ENCODE results near the gene PDCD4. TPM values are rescaled to one million over a fixed set of nuclear protein-coding genes. Genes with fewer than 3 reads are reported as not detected.

Gene PDCD4
- total RNA-seq, 1 experiment from 2014 or later: 55.0 TPM

DNA sequence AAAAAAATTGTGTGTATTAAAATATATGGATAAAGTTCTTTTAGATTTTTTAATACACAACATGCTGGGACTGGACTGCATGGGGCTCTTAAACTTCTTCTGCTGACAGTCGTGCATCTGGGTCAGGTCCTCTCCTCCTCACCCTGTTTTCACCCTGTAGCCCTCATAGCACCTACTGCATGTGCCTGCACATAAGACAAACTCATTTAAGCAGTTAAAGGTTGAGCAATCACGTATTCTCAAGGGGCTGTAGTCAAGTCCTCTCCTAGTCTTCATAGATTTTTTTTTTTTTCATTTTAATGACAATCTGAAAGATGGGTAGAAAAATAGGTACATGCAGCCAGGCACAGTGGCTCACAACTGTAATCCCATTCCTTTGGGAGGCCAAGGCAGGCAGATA lies 23.6 kb upstream of the PDCD4 start:
- H3K27ac ChIP-seq: no peak overlapping the region
- H3K4me1 ChIP-seq: no peaks in the 10 kb centered on the region
- no peak for DNase-seq
- no peaks in the 10 kb centered on the region for H3K27me3 ChIP-seq
- H3K36me3 ChIP-seq: no peaks in the 10 kb centered on the region
- H3K9me3 ChIP-seq (replicated peaks): no peaks in the 10 kb centered on the region
- H3K4me3 ChIP-seq: no peak overlapping the region

DNA sequence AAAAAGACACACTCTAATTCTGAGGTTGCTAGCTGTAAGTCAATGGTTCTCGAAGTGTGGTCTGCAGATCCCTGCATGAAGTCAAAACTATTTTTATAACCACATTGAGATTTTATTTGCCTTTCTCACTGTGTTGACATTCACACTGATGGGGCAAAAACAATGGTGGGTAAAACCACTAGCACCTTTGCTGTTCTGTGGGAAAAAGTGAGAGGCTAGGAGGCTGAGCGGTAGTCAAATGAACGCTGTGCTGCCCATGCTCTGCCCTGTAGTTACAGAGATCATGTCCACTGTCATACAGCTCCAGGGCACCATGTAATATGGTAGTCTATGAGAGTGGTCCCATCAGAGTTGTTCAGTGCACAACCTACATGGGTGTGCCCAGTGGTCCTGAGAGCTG lies 21.6 kb upstream of the PDCD4 start:
- Histone ChIP-seq H3K4me3 (no peak overlapping the region), H3K4me1 (no peaks in the 10 kb centered on the region), H3K27ac (no peak overlapping the region), H3K27me3 (no peaks in the 10 kb centered on the region), H3K36me3 (no peaks in the 10 kb centered on the region), H3K9me3 (replicated peaks) (no peaks in the 10 kb centered on the region)
- no peak for DNase-seq

DNA sequence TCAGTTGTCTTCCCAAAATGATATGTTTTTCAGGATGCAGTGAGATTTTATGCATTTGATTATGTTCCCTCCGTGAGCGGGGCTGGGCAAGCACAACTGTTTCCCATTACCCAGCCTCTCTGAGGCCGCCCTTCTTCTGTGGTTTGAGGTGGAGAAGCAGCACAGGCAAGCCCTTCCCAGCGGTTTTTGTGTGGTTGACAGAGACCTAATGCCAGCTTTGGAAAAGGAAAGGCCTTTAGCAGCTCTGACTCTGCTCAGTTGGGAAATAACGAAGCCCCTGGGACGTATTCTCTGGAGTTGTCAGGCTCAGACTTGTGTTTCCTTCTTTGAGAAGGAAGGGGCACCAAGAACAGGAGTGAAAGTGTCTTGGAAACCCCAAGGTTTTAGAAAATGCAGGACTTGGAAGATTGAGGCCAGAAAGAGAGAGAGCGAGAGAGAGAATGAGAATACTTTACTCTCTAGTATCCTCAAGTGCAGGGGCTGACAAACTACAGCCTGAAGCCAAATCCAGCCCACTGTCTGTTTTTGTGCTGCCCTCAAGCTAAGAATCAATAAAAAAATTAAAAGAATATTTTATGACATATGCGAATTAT lies 20.6 kb upstream of the PDCD4 start:
- Histone ChIP-seq H3K4me3 (no peak overlapping the region), H3K36me3 (no peaks in the 10 kb centered on the region), H3K4me1 (no peaks in the 10 kb centered on the region), H3K27ac (no peak overlapping the region), H3K27me3 (no peaks in the 10 kb centered on the region), H3K9me3 (replicated peaks) (no peaks in the 10 kb centered on the region; the same call in 1 of the 2 replicates)
- no peak for DNase-seq

DNA sequence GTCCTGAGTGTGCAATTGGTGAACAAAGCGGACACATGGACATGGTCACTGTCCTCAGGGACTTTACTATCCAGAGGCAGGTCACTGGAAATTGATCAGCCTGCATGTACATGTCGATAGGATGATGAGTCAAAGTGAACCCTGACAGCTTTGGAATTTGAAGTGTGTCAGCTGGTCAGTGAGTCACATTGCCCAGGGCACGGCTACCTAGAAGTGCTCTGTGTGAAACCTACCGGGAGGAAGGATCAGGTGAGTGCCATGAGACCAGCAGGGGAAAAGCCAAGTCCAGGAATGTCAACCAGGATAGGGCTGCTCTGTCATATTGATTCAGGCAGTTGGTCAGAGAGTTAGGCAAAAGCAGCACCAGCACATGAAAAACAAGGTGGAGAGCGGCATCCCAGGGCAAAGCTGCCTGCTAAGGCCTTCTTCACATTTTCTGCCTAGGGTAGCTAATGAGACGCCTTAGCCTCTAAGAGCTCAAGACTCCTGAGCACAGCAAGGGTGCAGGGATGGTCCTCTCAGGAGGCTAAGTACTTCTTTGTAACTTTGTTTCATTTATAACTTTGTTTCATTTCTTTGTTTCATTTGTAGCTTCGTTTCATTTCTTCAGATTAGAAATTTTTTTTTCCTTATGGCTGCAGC lies 19.4 kb upstream of the PDCD4 start:
- Histone ChIP-seq H3K9me3 (replicated peaks) (no peaks in the 10 kb centered on the region; the same call in 1 of the 2 replicates), H3K36me3 (no peaks in the 10 kb centered on the region), H3K27ac (no peak overlapping the region), H3K4me1 (peaks cover 3% of the 10 kb centered on the region), H3K4me3 (no peak overlapping the region), H3K27me3 (no peaks in the 10 kb centered on the region)
- no peak for DNase-seq

DNA sequence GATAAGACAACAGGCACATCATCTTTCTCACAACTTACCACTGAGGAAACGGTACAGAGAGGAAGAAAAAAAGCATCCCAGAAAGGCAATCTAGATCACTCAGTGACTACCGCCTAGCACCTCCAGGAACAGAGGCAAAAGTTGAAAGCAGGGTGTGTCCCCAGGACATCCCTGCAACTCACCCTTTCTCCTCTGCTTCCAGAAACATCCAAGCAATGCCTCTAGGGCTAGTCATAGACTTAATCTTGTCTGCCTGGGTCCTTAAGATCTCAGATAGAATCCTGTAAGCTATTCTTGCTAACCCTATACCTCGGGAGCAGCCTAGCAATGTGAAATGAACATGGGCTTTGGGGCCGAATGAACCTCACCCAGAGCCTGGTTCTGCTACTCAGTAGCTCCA lies 18.8 kb upstream of the PDCD4 start:
- H3K4me3 ChIP-seq: no peak overlapping the region
- H3K27ac ChIP-seq: no peak overlapping the region
- no peaks in the 10 kb centered on the region for H3K27me3 ChIP-seq
- peaks cover 8% of the 10 kb centered on the region for H3K4me1 ChIP-seq
- DNase-seq: no peak
- no peaks in the 10 kb centered on the region for H3K36me3 ChIP-seq
- no peaks in the 10 kb centered on the region; the same call in 1 of the 2 replicates for H3K9me3 ChIP-seq (replicated peaks)

DNA sequence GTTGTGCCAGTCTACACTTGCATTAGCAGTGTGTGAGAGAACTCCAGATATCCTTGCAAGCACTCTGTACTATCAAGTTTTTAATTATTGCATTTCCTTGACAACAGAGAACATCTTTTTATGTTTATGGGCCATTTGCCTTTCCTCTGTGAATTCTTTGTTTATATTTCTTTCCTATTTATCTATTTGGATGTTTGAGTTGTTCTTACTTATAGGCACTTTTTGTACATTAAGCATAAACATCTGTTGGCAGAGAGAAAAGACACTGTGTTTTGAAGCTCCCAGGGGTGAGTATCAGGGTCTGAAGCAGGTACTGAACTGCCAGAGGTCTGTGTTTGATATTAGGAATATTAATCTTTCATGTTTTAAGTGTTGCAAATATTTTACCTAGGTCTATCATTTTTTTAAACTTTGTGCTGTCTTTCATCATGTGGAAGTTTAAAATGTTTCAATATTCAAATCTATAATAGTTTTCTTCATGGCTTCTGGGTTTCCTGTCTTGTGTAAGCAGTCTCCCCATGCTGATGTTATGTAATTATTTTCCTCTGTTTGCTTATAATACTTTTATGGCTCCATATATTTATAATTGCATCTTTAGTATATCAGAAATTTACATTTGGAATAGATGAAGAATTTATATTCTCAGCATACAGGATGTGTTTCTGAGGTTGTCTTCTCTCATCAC lies 17.7 kb upstream of the PDCD4 start:
- peaks cover 15% of the 10 kb centered on the region for H3K4me1 ChIP-seq
- no peaks in the 10 kb centered on the region for H3K27me3 ChIP-seq
- no peak overlapping the region for H3K4me3 ChIP-seq
- H3K9me3 ChIP-seq (replicated peaks): no peaks in the 10 kb centered on the region; the same call in 1 of the 2 replicates
- H3K27ac ChIP-seq: no peak overlapping the region
- no peak for DNase-seq
- no peaks in the 10 kb centered on the region for H3K36me3 ChIP-seq

DNA sequence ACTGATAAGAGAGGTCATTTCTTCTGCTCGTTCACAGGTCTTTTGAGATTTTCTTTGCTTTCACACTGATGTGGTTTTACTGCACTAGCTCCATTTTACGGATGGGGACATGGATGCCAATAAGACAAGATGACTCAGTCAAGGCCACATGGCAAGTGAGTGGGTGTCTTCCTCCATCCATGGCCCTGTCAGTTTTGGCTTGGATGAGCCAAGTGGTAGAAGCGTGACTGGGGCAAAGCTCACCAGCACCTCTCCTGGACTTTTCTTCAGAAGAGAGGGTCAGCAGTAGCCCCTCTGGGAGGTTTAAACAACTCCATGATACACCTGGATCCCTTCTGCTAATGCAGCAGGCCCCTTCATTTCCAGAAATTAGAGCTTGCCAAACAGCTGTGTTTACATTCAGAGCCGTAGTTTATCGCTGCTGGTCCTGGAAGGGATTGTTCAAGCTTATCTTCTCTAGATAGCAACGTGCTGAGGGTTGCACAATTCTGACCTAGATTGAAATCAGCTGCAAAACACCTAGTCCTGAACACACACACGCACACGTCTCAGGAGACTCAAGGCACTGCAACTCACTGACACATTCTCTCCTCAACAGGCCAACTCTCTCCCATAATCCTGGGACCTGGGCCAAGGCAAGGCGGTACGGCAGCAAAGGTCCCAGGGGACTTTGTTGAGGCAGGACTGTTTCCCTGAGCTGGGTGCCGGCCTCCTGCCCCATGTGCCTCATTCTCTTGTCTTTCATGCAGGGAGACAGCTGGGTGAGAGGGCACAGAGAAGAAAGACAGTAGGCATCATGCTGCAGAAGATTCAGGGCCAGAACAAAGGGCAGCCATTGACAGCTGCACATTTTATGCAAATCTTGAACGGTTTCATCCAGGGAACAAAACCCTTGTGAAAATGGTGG lies 14.2 kb upstream of the PDCD4 start:
- H3K4me1 ChIP-seq: peaks cover 24% of the 10 kb centered on the region
- no peaks in the 10 kb centered on the region for H3K27me3 ChIP-seq
- H3K27ac ChIP-seq: peak overlapping the region; percentile 58
- peak overlapping the region; percentile 22 for H3K4me3 ChIP-seq
- H3K9me3 ChIP-seq (replicated peaks): no peaks in the 10 kb centered on the region; the same call in 1 of the 2 replicates
- no peaks in the 10 kb centered on the region for H3K36me3 ChIP-seq
- peak; percentile 61 to 75 for DNase-seq

DNA sequence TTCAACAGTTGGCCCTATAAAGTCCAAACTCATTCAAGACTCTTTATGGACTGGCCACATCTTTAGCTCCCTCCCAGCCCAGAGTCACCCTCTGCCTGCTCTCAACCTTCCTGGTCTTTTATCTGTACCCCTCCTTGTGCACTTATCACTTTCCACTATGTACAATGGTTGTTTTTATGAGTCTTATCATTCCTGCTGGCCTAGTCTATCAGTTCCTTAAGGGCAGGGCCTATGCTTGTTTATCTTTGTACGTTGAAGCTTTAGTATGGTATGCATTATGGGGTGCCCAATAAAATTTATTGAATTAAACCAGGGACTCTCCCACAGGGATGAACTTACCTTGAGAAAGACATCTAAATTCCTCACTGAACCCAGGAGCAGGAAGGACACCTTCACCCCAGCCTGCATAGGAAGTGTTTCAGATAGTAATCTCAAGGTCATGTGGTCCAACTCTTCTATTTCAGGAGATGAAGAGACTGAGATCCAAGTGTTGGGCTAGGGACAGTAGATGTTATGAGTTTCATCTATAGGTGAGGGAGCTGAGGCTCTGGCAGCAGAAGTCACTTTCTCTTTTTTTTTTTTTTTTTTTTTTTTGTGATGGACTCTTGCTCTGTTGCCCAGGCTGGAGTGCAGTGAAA lies 13.3 kb upstream of the PDCD4 start:
- DNase-seq: no peak
- Histone ChIP-seq H3K27me3 (no peaks in the 10 kb centered on the region), H3K36me3 (no peaks in the 10 kb centered on the region), H3K9me3 (replicated peaks) (no peaks in the 10 kb centered on the region; the same call in 1 of the 2 replicates), H3K4me3 (no peak overlapping the region), H3K4me1 (peaks cover 24% of the 10 kb centered on the region), H3K27ac (peak overlapping the region; percentile 58)

DNA sequence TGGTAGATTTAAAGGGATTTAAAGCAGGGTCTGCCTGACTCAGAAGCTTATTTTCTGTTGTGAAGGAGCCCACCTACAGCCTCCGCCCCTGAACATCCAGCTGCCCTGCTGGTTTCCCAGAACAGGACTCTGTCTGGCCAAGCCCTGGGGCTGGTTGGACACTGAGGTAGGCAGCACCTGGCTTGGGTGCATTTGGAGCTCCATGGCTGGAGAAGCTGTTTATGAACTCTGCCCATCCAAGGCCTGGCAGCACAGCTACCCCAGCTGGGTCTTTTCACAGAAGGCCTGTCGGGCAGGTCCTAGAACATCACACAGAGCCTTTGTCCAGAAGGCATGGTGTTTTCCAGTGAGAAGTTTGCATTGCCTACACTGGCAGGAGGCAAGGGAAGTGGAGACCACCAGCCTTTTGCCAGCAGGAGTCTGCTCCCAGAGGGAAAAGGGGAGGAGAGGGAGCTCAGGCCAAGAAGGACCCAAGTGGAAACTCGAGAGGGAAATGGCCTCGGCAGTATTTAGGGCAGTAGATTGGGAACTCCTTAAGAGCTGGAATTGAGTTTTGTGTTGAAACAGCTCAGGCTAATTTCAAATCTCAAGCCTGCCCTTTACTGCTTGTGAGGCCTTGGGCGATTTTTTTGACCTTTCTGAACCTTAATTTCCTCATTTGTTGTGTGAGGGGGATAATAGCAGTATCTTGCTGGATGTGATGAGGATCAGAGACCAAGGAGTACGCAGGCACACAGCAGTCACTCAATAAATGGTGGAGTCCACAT lies 12.3 kb upstream of the PDCD4 start:
- H3K36me3 ChIP-seq: no peaks in the 10 kb centered on the region
- H3K4me1 ChIP-seq: peaks cover 28% of the 10 kb centered on the region
- no peaks in the 10 kb centered on the region for H3K27me3 ChIP-seq
- no peaks in the 10 kb centered on the region; the same call in 1 of the 2 replicates for H3K9me3 ChIP-seq (replicated peaks)
- no peak for DNase-seq
- no peak overlapping the region for H3K4me3 ChIP-seq
- H3K27ac ChIP-seq: no peak overlapping the region

DNA sequence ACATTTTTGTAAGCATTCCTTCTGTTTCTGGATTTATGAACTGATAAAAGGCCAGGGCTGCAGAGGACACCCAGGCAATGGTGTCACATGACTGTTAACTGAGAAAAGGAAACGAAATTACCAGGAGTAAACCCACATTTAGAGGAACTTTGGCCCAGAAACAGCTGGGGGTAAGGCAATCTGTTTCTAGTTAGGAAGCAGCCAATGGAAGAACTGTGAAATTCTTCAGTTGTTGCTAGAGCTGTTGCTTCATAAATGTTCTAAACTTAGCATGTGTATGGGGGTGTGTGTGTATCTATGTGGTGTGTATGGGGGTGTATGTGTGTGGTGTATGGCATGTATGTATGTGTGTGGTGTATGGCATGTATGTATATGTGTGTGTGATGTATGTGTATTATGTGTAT lies 11.8 kb upstream of the PDCD4 start:
- DNase-seq: peak in 1 of 2 experiments; percentile 30

DNA sequence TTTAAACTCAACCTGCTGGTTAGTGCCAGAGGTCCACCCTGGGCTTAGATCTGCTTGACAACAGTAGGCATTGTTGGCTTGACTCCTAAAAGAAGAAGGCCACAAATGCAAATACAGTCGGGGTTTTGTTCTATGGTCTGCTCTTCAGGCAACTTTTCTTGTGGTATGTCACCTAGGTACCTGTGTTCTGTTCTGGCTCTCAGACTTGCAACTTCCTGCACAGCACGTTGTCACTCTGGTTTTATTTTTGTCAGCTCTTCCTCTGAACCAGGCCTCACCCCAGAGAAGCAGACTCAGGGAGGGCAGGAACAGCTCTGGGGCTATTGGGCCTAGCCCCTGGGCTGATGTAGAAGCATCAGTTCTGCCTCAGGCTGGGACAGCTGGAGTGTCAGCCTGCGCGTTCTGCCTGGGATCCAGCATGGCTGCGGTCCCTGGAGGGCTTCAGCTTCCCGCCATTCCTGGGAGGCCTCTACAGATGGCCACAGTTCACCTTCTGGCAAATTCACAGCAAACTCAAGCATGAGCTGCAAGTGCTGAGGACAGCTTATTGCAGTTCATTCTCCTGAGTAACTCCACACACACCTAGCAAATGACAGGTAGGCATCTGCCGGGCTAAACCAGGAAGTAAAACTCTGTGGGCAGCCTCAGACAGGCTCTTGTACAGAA lies 11.0 kb upstream of the PDCD4 start:
- no peaks in the 10 kb centered on the region for H3K36me3 ChIP-seq
- DNase-seq: peak; percentile 26 to 34
- no peaks in the 10 kb centered on the region; the same call in 1 of the 2 replicates for H3K9me3 ChIP-seq (replicated peaks)
- H3K4me1 ChIP-seq: peaks cover 41% of the 10 kb centered on the region
- H3K27me3 ChIP-seq: no peaks in the 10 kb centered on the region
- no peak overlapping the region for H3K4me3 ChIP-seq
- H3K27ac ChIP-seq: no peak overlapping the region

More for the DNA sequence above, 11.8 kb upstream of the PDCD4 start:
- peaks cover 34% of the 10 kb centered on the region for H3K4me1 ChIP-seq
- no peak overlapping the region for H3K27ac ChIP-seq
- no peak overlapping the region for H3K4me3 ChIP-seq
- H3K27me3 ChIP-seq: no peaks in the 10 kb centered on the region
- no peaks in the 10 kb centered on the region; the same call in 1 of the 2 replicates for H3K9me3 ChIP-seq (replicated peaks)
- H3K36me3 ChIP-seq: no peaks in the 10 kb centered on the region

DNA sequence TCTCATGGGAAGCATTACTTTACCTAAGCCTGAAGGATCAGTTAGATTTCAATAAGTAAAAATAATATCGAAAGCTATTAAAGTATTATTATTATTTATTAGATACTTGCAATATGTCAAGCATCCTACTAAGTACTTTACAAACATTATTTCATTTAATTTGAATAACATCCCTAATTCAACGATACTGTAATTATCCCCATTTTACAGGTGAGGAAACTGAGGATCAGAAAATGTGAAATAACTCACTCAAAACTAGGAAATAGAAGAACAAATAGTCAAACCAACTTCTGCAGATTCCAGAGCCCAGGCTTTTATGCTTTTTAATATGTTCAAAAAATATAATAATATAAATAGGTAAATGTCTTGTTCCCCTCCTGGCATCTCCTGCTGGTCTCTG lies 10.3 kb upstream of the PDCD4 start:
- H3K4me3 ChIP-seq: no peak overlapping the region
- H3K36me3 ChIP-seq: no peaks in the 10 kb centered on the region
- H3K27me3 ChIP-seq: no peaks in the 10 kb centered on the region
- H3K9me3 ChIP-seq (replicated peaks): no peaks in the 10 kb centered on the region; the same call in 1 of the 2 replicates
- no peak overlapping the region for H3K27ac ChIP-seq
- DNase-seq: no peak
- peaks cover 47% of the 10 kb centered on the region for H3K4me1 ChIP-seq

DNA sequence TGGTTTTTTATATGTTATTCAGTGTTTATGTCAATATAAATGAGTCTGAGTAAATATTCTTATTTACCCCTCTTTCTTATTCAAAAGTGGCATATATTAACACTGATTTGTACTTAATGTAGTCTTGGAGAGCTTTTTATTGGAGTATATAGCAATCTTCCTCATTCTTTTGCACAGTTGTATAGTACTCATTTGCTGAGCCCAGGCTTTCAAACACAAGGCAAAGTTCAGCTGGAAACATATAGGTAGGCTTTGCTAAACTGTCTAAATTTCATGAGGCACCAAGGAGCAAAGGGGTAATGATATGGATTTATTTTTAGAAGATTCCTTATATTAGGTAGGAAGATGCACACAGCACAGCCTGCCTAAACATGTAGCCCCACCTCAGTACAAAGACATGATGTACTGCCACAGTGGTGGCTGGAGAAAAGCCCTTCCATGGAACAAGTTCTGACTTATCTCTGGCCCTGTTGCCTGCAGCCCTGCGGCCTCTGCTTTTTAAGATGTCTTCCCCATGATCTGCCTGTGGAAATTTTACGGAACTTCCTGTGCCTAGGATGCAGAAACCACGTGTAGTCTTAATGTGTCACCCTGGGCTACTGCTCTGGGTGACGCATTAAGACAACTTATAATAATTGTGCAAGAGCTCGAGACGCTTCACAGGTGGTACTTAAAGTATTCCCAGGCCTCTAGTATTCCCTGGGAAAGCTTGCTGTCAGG lies 9.6 kb upstream of the PDCD4 start:
- H3K27me3 ChIP-seq: no peaks in the 10 kb centered on the region
- no peak for DNase-seq
- H3K9me3 ChIP-seq (replicated peaks): no peaks in the 10 kb centered on the region; the same call in 1 of the 2 replicates
- no peak overlapping the region for H3K4me3 ChIP-seq
- peaks cover 53% of the 10 kb centered on the region for H3K4me1 ChIP-seq
- H3K27ac ChIP-seq: no peak overlapping the region
- no peaks in the 10 kb centered on the region for H3K36me3 ChIP-seq

All from SJCRH30 (cell line).